HG02798 (cell line): ENCODE results near the gene MBTPS2.
A peak's percentile ranks its signal among the peaks of the same experiment; 100 is the strongest.
"Not testable (repeated sequence)": the region's sequence is repeated elsewhere in the genome, so short reads cannot be mapped to it uniquely, and the experiment has no call there.

Source experiments
- ATAC-seq: cut with Tn5 transposase; IDR thresholded peaks from one replicate; pipeline ENCODE4 v1.9.1; 2021; ENCODE audit warnings: mild to moderate bottlenecking; ENCODE audit not compliant: unreplicated experiment, poor library complexity

MBTPS2 gene

GRCh38 chrX:21855937-21856415 lies 16.6 kb downstream of the MBTPS2 start, which contains the start of gene YY2:
TSS of gene YY2 (plus strand) at chrX:21855987. CDS start at chrX:21856485, 498 bp downstream.
- ATAC-seq: no peak

- ATAC-seq: no peak
Measured at GRCh38 chrX:21856504-21856903, 17.1 kb downstream of the MBTPS2 start.

GRCh38 chrX:21863241-21863640 lies 23.8 kb downstream of the MBTPS2 start:
- ATAC-seq: no peak

- no peak for ATAC-seq
Measured at GRCh38 chrX:21865436-21865835, 26.0 kb downstream of the MBTPS2 start.

GRCh38 chrX:21870494-21870893 lies 31.1 kb downstream of the MBTPS2 start:
- no peak for ATAC-seq

GRCh38 chrX:21873063-21873775 lies 33.8 kb downstream of the MBTPS2 start:
- ATAC-seq: no peak

- not testable (repeated sequence) for ATAC-seq
Measured at GRCh38 chrX:21874182-21874581, 34.8 kb downstream of the MBTPS2 start.

GRCh38 chrX:21875013-21875412 lies 35.6 kb downstream of the MBTPS2 start:
- ATAC-seq: no peak

GRCh38 chrX:21881881-21882574 lies 42.6 kb downstream of the MBTPS2 start:
- ATAC-seq: no peak

GRCh38 chrX:21883258-21883657 lies 43.8 kb downstream of the MBTPS2 start:
- ATAC-seq: no peak

- ATAC-seq: no peak
Measured at GRCh38 chrX:21885568-21885967, 46.2 kb downstream of the MBTPS2 start.

- ATAC-seq: no peak
Measured at GRCh38 chrX:21905313-21905712, 65.9 kb downstream of the MBTPS2 start.

- ATAC-seq: no peak
Measured at GRCh38 chrX:21905953-21906352, 66.5 kb downstream of the MBTPS2 start.

- ATAC-seq: no peak
Measured at GRCh38 chrX:21907260-21907659, 67.8 kb downstream of the MBTPS2 start.

GRCh38 chrX:21911481-21911880 lies 72.1 kb downstream of the MBTPS2 start:
- no peak for ATAC-seq

- no peak for ATAC-seq
Measured at GRCh38 chrX:21912220-21912619, 72.8 kb downstream of the MBTPS2 start.

GRCh38 chrX:21912989-21913388 lies 73.6 kb downstream of the MBTPS2 start:
- no peak for ATAC-seq

- ATAC-seq: no peak
Measured at GRCh38 chrX:21926116-21926515, 86.7 kb downstream of the MBTPS2 start.

- peak; percentile 51 for ATAC-seq
Measured at GRCh38 chrX:21926527-21927278, 87.3 kb downstream of the MBTPS2 start.

GRCh38 chrX:21929209-21929608 lies 89.8 kb downstream of the MBTPS2 start:
- ATAC-seq: no peak

GRCh38 chrX:21930986-21931385 lies 91.6 kb downstream of the MBTPS2 start:
- ATAC-seq: no peak
